T47D (cell line): ENCODE measurements around the gene HELB.

ENCODE experiments used
- DNase-seq, 2 experiments: peaks; one replicate each; pipeline versions ENCODE4 v3.0.0 to v3.0.0-alpha.2; 2011 to 2012; ENCODE audit warnings: low read depth in 1 of 2, low spot score in 1 of 2
- JUND ChIP-seq: IDR thresholded peaks from 2 replicates; pipeline ENCODE4 v1.6.1; 2012; ENCODE audit warnings: low read depth
- in situ Hi-C: cut with HindIII; loops from 2 replicates; pipeline ENCODE4 v1.10.0; 2016; ENCODE audit warnings: low sequenced_read_pairs, low pct_unique_long_range_greater_than_20kb

HELB gene

GRCh38 chr12:66352197-66352596 lies 49.9 kb downstream of the HELB start:
- DNase-seq, result peak; percentile 62 to 80
- TF ChIP-seq JUND, result no peak
- in situ Hi-C loops, result no loop called here

- in situ Hi-C loops, result no loop called here
- no peak for DNase-seq
- TF ChIP-seq JUND, result no peak
These were observed 50.6 kb downstream of the HELB start for GRCh38 chr12:66352899-66353298.

- in situ Hi-C loops, result no loop called here
- DNase-seq, result no peak
- no peak for TF ChIP-seq JUND
These were observed 52.0 kb downstream of the HELB start for GRCh38 chr12:66354291-66354690.

GRCh38 chr12:66359300-66359699 lies 57.0 kb downstream of the HELB start:
- TF ChIP-seq JUND, result no peak
- no peak for DNase-seq
- in situ Hi-C loops, result no loop called here

GRCh38 chr12:66361703-66362102 lies 59.4 kb downstream of the HELB start:
- no peak for TF ChIP-seq JUND
- in situ Hi-C loops, result no loop called here
- DNase-seq, result no peak

- no peak for TF ChIP-seq JUND
- DNase-seq, result no peak
- in situ Hi-C loops, result no loop called here
These were observed 63.6 kb downstream of the HELB start for GRCh38 chr12:66365718-66366490.

GRCh38 chr12:66367015-66367667 lies 64.8 kb downstream of the HELB start:
- no peak for DNase-seq
- in situ Hi-C loops, result no loop called here
- no peak for TF ChIP-seq JUND

- no peak for DNase-seq
- in situ Hi-C loops, result no loop called here
- TF ChIP-seq JUND, result no peak
These were observed 69.7 kb downstream of the HELB start for GRCh38 chr12:66371982-66372381.

GRCh38 chr12:66375560-66375959 lies 73.3 kb downstream of the HELB start:
- in situ Hi-C loops, result no loop called here
- no peak for DNase-seq
- TF ChIP-seq JUND, result no peak

- in situ Hi-C loops, result no loop called here
- TF ChIP-seq JUND, result no peak
These were observed 77.3 kb downstream of the HELB start for GRCh38 chr12:66379616-66380015.

GRCh38 chr12:66380769-66381535 lies 78.7 kb downstream of the HELB start:
- DNase-seq, result no peak
- no peak for TF ChIP-seq JUND
- in situ Hi-C loops, result no loop called here

More at GRCh38 chr12:66379616-66380015, 77.3 kb downstream of the HELB start:
- no peak for DNase-seq

GRCh38 chr12:66387117-66387516 lies 84.8 kb downstream of the HELB start:
- TF ChIP-seq JUND, result no peak
- in situ Hi-C loops, result no loop called here

More at GRCh38 chr12:66387117-66387516, 84.8 kb downstream of the HELB start:
- no peak for DNase-seq
